DMS79 treated with DMSO at 0.1 percent for 48 hours (cell line): ENCODE measurements around the gene RYR2.
"Not testable (repeated sequence)": the region's sequence is repeated elsewhere in the genome, so short reads cannot be mapped to it uniquely, and the experiment has no call there.

Source experiments
- DNase-seq: peaks from one replicate; lab custom pipeline; 2025; lab: John Stamatoyannopoulos, UW

RYR2 gene

DNA sequence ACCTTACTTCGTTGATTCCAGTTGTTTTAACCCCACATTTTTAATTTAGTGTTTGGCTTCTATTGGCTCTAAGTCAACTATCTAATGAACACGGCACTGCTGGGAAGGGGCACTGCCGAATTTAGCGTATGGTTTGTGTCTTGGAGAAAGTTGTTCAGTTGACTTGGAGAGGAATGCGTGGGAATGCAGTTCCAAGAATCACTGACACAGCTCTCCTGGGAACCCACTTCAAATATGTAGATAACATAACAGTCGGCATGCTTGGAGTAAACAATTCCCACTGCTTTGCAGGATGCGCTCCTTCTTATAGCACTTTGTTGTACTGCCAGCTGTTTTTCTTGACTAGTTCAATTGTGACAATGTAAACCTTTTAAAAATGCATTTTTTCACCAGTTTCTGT is 104.3 kb downstream of the RYR2 start:
- DNase-seq, result no peak

DNA sequence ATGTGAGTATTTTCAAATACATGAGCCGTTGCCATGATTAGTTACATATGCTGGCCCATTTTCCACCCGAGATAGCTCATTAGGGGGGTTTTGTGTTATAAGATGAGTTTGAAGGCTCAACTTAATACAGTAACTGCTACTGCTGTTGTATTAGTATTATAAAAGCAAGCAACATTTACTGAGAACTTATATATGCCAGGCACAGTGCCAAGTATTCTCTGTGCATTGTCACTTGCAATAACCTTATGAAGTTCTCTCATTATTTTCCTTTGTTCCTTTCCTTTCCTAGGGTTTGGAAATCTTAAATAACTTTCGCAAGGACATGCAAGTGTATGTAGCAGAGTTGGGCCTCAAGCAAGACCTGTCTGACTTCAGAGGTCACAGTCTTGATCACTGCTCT is 107.9 kb downstream of the RYR2 start:
- no peak for DNase-seq

DNA sequence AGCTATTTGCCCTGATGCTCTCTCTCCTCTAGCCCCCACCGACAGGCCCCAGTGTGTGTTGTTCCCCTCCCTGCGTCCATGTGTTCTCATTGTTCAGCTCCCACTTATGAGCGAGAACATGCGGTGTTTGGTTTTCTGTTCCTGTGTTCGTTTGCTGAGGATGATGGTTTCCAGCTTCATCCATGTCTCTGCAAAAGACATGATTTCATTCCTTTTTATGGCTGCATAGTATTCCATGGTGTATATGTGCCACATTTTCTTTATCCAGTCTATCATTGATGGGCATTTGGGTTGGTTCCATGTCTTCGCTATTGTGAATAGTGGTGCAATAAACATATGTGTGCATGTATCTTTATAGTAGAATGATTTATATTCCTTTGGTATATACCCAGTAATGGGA is 110.0 kb downstream of the RYR2 start:
- DNase-seq, result not testable (repeated sequence)

DNA sequence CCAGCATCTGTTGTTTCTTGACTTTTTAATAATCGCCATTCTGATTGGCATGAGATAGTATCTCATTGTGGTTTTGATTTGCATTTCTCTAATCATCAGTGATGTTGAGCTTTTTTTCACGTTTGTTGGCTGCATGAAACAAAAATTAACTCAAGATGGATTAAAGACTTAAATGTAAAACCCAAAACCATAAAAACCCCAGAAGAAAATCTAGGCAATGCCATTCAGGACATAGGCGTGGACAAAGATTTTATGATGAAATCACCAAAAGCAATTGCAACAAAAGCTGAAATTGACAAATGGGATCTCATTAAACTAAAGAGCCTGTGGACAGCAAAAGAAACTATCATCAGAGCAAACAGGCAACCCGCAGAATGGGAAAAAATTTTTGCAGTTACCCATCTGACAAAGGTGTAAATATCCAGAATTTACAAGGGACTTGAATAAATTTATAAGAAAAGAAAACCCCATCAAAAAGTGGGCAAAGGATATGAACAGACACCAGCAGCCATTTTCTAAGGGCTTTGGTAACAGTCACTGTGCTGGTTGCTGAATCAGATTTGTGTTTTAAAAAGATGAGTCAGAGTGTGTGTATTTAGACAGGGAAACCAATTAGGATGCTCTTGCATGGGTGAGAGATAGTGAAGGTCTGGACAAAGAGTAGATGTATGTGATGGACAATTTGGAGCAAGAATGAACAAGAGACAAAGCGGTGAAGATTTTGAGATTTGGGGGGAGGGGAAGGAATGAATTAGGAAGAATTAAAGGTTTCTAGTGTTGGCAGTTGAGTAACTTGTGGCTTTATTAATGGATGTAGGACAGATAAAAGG is 110.7 kb downstream of the RYR2 start:
- DNase-seq, result no peak

DNA sequence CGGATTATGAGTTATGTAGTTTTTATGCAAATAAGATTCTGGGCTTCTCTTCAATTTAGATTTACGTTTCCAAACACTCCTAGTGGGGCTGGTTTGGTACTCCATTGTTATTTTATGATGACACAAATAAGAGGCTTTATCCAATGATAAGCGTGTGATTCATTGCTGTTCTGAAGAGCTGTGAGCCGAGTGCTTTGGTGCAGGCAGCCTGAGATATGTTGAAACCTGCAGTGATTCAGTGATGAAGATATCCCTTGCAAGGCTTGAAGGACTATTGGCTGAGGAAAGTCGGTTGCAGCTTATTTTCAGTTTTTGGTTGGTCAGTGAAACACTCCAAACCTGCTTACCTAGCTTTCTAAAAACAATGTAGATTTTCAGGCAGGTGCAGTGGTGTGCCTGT is 112.2 kb downstream of the RYR2 start:
- DNase-seq, result no peak

DNA sequence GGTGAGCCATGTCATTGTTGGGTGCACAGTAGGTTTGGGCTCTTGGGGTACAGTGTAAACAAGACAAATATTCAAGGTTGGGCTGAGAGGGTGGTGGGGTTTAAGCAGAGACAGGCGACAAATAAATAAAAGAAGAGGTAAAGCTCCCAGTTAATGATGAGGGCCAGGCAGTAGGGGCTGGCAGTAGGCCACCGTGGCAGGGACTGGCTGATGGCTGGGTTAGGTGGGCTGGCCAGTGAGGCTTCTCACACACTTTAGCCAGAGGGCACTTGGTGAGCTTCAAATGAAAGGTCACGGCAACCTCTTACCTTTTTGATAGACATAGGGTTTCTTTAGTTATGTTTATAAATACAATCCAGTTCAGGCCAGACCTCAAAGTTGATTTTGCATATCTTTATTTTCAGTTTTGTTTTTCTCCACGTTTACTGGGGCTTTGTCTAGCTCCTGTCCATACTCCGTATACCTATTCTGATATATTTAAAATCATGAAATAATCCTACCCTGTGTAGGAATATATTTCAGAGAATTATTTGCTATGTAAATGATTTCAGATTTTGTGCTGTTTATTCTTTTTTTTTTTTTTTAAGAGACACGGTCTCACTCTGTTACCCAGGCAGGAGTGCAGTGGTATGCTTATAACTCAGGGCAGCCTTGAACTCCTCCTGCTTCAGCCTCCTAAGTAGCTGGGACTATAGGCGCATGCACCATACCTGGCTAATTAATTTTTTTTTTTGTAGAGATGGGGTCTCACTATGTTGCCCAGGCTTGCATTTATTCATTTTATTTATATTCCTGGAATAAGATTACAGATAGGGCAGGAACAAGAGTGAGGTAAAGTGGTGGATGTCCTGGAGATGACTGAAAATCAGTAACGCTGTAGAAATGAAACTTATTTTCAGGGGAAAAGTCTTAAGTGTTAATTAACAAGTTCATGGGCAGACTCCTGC is 122.7 kb downstream of the RYR2 start:
- DNase-seq, result no peak

DNA sequence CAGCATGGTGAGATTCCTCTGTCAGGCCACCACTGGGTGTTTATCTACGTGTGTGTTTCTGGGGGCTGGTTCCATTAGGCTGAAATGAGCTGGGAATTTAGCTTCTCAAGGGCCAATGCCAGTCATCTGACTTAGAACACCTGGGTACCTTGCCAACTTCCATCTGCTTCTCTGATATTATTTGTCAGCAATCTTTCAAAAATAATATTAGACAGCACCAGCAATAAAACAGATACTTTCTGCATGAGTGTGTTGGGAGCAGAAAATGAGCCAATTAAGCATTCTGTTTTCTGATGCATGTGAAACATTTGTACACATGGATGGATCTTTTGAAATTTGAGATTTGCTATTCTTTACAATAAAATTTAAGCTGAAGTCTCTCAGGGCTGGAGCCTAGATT is 124.1 kb downstream of the RYR2 start:
- no peak for DNase-seq

DNA sequence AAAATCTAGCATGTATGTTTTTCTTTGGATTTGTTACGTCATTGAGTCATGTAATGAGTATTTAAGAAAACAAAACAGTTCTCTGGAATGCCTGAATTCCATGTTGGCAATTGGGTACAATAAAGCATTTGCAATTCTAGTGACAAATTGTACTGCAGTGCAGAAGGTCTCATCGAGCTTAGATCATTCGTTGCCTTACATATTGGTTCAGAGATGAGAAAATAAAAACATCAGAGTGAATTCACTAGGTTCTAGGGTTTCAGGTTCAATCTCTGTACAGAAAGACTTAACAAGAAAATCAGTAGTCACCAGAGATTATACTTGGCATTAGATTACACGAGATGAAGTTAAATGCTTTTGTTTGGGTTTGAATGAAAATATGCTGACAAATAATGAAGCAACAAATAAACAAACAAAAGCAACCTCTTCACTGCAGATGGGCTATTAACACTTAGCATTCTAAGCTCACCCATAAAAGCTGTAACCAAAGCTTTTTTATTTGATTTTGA is 124.7 kb downstream of the RYR2 start:
- DNase-seq, result no peak

DNA sequence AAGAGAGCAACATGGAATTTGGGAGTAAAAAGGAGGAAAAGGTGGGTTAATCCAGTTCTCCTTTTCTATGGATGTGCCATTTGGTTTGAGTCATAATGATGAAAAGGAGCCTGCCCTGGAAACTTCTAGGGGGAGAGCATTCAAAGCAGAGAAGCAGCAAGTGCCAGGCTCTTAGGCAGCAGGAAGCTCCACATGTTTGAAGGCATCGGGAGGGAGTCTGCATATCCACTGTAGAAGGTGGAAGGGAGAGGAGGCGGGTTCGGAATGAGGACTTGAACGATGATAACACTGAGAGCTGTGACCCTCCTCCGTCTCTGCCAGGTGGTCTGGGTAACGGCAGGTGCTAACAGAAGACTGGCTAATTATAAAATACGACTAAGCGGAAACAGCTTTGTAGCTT is 128.2 kb downstream of the RYR2 start:
- no peak for DNase-seq

DNA sequence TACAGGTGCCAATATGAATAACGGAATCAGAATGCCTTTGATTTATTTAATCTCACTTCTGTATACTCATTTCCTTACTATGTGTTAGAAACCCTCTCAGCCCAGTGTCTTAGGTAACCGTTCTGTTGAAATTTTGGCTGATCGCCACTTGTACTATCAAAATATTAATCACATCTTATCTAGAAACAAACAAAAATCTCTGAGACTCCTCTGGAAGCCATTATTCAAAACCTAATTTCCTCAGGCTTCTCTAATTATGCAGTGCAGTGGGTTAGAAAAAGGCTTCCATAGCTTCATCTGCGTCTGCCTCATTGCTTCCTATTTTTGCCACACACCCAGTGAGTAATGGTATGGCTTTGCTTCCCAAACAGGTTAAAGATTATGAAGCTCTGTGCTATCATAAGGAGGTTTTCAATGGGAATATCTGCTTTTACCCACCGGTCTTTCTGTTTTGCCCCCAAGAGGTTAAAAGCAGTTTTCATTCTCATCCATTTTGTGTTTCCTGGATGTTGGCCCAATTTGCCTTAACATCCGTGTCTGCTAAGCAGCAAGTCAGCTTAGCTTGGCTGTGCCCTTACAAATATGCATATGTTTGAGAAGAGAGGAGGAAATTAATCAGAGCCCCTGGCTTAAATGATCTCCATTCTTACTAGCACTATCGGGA is 129.6 kb downstream of the RYR2 start:
- DNase-seq, result no peak

DNA sequence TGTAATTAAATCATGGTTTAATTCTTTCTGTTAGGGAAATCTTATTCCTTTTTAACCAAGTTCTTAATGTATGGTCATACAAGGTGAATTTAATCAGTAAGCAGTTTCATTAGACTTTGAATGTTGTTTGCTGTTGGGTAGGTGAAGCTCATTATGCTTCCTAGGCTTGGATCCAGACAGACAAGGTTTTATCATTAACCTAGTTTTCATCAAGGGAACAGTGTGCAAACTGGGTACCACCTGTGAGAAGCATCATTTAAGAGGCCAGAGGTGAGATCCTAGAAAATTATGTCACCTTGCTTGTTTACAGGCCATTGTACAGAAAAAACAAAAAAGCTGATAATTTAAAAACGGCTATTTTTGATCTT is 130.1 kb downstream of the RYR2 start:
- DNase-seq, result no peak

DNA sequence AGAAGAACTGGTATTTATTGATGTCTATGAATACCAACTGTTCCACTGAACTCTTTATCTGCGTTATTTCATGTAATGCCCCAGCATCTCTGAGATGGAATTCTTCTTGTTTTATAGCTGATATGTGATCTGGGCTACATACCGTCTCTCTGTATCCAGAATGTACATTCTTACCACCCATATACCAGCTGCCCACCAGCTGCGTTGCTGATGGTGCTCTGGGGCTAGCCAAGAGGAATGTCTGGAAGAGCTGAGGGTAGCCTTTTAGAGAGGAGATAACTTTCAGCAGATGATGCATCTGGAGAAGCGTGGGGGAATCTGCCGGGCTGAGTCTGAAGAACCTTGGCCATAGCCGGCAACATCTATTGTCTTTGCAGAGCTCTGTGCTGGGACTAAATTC is 137.5 kb downstream of the RYR2 start:
- no peak for DNase-seq

DNA sequence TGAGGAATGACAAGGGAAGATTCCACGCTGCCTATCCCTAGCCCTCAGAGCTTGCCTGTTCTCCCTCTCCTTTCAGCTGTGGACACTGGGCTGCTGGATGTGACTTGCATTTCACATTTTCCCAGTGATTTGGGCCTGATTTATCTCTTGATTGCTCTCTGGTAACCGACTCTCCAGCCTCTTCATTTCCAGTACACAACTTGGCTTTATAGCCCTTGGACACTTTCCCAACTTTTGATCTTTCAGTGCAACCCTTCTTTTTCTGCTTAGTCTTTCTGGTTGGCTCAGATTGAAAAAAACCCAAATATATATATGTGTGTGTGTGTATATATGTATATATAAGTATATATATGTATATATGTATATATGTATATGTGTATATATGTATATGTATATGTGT is 138.3 kb downstream of the RYR2 start:
- DNase-seq, result no peak

DNA sequence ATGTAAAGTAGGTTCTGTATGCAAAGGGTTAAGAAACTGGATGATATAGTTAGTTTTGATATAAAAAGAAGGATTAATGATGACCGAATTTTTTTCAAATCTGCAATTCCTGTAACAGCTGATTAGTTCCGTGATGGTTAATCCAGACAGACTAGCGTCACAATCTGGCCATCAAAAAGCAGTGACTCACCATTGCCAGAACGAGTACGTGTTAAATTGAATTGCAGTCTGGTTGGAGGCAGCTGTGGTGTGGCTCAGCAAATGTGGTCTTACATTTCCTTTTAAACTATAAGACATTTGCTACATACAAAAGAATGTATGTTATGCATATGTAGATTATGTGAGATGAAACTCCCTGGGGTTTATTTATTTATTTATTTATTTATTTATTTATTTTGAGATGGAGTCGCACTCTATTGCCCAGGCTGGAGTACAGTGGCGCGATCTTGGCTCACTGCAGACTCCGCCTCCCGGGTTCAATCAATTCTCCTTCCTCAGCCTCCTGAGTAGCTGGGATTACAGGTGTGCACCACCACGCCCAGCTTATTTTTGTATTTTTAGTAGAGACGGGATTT is 139.8 kb downstream of the RYR2 start:
- DNase-seq, result no peak

DNA sequence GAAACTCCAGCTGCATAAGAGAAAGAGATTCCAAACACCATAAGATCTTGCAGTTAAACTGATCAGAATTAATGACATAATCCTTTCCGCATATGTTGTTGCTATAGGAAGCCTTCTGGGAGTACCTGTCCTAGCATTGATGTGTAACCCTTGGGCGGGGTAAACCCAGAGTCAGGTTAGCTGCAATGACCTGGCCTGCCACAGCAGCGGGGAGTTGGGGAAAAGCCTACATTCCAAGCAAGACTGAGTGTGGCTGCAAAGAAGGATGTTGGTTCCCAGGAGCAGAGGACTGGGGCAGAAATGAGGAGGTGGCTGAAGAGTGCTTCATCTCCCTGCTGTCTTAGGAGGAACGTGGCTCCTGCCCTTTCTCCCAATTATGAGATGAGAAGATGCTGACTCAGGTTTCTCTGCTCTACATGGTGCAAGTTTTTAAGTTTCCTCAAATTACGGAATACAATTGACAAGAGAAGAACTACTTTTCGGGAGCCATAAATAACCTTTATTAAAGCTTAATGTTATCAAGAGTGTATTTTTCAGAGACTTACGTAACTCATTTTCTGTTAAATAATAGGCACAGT is 142.1 kb downstream of the RYR2 start:
- no peak for DNase-seq

DNA sequence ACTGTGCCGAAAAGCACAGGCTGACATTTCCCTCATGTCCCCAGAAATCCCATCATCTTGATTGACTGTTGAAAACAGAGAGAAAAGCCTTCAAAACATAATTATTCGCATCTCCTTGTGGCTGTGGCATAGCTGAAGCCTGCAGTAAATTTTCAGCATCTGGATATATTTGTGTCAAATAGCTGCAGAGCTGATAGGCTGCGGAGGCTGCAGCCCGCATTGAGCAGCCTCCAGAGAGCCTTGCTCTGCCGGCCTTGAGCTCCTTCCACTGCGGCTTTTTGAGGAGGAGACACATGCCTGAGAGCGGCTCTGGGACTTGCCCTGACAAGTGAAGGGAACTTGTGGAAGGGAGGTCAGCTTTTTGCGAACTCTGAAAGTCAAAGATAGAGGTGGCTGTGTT is 144.7 kb downstream of the RYR2 start:
- no peak for DNase-seq

DNA sequence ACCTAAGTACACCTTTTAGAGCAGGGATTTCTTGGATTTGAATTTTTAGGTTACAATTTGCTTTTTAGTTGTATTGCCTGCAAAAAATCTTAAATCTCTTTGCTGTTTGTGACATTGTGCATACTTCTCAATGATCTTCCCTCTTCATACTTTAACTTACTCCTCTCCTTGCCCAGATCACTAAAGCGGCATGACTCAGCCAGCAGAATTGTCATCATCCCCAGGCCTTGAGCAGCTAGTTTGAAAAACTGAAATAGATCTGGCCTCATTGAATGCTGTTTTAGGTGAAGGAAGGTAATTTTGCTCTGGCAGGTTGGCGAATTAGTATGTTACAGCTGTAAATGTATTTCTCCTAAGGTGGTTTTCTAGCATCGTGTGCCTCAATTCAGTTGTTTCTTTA is 145.9 kb downstream of the RYR2 start:
- DNase-seq, result no peak

DNA sequence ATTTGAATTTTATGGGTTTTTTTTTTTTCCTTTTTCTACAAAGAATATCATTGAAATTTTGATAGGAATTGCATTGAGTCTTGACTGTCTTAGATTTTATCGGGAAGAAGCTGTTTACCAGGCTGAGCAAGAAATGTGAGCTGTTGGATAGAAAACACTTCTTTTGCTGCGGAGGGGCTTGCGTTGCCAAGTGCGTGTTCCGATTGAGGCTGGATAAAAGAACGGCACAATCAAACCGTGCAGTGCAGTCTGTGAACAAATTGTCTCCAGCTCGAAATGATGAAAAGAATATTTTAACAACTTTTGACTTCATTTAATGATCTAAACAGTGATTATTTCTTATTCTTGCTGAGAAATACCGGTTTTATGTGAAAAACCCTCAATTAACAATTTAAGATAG is 149.4 kb downstream of the RYR2 start:
- DNase-seq, result no peak

DNA sequence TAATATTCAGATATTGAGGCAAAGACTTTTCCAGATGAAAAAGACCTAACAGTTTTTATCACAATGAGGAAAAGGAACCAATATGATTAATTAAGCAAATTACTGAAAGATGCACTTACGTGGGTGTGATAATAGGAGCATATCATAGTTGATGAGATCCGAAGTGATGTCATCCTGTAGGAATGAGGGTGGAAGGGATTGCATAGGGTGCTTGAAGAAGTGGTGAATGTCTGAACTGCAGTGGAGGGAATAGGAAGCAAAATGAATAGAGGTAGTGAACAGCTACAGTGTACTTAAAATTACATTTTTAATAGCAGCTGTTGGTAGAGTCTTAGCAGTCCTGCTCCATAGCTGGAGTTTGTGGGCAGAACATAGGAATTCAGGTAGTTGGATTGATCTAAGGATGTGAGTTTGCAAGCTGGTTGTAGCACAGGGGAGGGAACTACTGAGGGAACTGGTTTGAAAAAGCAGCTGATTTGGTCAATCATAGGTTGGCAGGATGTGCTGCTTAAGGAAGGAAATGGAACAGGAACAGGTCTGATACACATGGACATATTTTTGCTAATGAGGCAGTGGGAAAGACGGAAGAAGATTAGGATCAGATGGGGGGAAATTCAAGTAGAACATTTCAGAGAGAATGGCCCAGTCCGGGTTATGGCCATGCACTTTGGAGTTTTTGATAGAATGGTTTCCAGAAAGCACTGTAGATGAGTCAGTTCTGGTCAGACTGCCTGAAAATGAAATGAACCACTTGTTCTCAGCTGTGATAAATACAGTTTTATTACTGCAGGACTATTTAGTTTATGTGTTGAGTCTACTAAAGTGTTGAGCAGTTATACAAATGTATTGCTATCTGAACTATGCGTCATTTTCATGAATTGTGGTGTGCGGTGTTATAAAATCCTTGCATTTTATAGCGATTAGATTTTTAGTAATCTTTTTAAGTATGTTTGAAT is 155.8 kb downstream of the RYR2 start:
- no peak for DNase-seq

DNA sequence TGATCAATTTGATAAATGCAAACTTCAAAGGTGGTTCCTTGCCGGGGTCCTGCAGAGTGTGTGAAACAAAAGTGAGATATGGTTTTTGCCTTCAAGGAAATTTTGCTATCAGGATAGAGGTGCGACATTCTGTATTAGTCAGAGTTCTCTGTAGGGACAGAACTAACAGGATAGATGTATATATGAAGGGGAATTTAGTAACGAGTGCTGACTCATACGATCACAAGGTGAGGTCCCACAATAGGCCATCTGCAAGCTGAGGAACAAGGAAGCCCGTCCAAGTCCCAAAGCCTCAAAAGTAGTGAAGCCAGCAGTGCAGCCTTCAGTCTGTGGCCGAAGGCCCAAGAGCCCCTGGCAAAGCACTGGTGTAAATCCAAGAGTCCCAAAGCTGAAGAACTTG is 157.0 kb downstream of the RYR2 start:
- DNase-seq, result no peak

DNA sequence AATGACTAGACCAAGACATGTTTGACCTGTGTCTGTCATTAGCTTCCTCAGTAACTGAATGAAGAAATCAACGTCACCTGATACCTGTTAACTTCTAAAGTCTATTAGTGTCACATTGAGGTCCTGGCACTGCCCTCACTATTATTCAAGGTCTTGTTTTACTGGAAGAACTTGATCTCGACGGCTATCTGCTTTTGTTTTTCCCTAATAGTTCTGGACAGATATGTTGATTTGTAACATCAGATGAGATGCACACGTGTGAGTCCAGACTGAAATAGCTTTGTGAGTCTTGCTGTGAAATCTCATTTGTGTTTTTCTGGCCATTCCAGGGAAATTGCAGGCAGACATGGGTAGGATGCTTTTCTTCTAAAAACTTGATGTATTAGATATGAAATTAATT is 159.2 kb downstream of the RYR2 start:
- DNase-seq, result no peak
